CD14-positive monocyte (primary cell): Measurements from ENCODE around the gene ACAP3. TPM values are rescaled to one million over a fixed set of nuclear protein-coding genes. Genes with fewer than 3 reads are reported as not detected.

ENCODE experiments used
- DNase-seq, 3 donors: peaks; one replicate each; pipeline ENCODE4 v3.0.0-alpha.2; 2011 to 2022
- H2AFZ ChIP-seq: 2 replicates; pipeline ENCODE4 v1.6.0; 2012; ENCODE audit warnings: mild to moderate bottlenecking, low read depth, low read length, inconsistent platforms; ENCODE audit not compliant: insufficient read depth, poor library complexity, severe bottlenecking
- H3K27ac ChIP-seq, 2 donors: 1 replicate in 1 of 2; 2 replicates in 1 of 2; pipeline ENCODE4 v1.5.1; 2012 to 2013; ENCODE audit warnings: low read length in 2 of 2, control low read depth in 1 of 2, inconsistent platforms in 1 of 2, low read depth in 1 of 2, mild to moderate bottlenecking in 1 of 2
- H3K27me3 ChIP-seq, 2 donors: one replicate each; pipeline versions ENCODE4 v1.6.0 to v1.6.1; 2011 to 2013; ENCODE audit warnings: low read length in 2 of 2; ENCODE audit not compliant: control insufficient read depth in 2 of 2, insufficient read depth in 2 of 2
- H3K36me3 ChIP-seq, 2 donors: replicated peaks in 1 of 2; 1 replicate in 1 of 2; 2 replicates in 1 of 2; pipeline versions ENCODE4 v1.5.1 to v1.6.1; 2012 to 2013; ENCODE audit warnings: low read length in 2 of 2, control low read depth in 1 of 2, inconsistent platforms in 1 of 2, mild to moderate bottlenecking in 1 of 2; ENCODE audit not compliant: insufficient read depth in 2 of 2, control insufficient read depth in 1 of 2
- H3K4me1 ChIP-seq, 2 donors: 1 replicate in 1 of 2; 2 replicates in 1 of 2; pipeline versions ENCODE4 v1.5.1 to v1.6.1; 2012 to 2013; ENCODE audit warnings: low read length in 2 of 2, control low read depth in 1 of 2, inconsistent platforms in 1 of 2, mild to moderate bottlenecking in 1 of 2, moderate library complexity in 1 of 2; ENCODE audit not compliant: insufficient read depth in 2 of 2, control insufficient read depth in 1 of 2
- H3K4me2 ChIP-seq: replicated peaks from 2 replicates; pipeline ENCODE3; 2012; ENCODE audit warnings: low read length, moderate library complexity, mild to moderate bottlenecking; ENCODE audit not compliant: poor library complexity, severe bottlenecking; ENCODE audit errors: extremely low read depth
- H3K4me3 ChIP-seq, 3 experiments: fragments of 200-600 bp in 1 of 3; sonication (generic) in 1 of 3; replicated peaks in 1 of 3; 1 replicate in 2 of 3; 2 replicates in 1 of 3; pipeline ENCODE4 v1.5.1; 2011 to 2013; ENCODE audit warnings: low read length in 3 of 3, mild to moderate bottlenecking in 3 of 3, control low read depth in 2 of 3, low read depth in 2 of 3, inconsistent platforms in 1 of 3, moderate library complexity in 1 of 3
- H3K79me2 ChIP-seq: 2 replicates; pipeline ENCODE4 v1.6.0; 2012; ENCODE audit warnings: mild to moderate bottlenecking, control low read depth, inconsistent platforms, low read length, moderate library complexity; ENCODE audit not compliant: insufficient read depth
- H3K9ac ChIP-seq: 2 replicates; pipeline ENCODE4 v1.6.0; 2017; ENCODE audit warnings: low read length, mild to moderate bottlenecking; ENCODE audit not compliant: insufficient read depth, poor library complexity, severe bottlenecking
- H3K9me3 ChIP-seq, 2 donors: replicated peaks in 1 of 2; 1 replicate in 1 of 2; 2 replicates in 1 of 2; pipeline versions ENCODE4 v1.5.1 to v1.6.1; 2012 to 2013; ENCODE audit warnings: low read length in 2 of 2, control low read depth in 1 of 2; ENCODE audit not compliant: control insufficient read depth in 1 of 2, insufficient read depth in 1 of 2
- H4K20me1 ChIP-seq: 2 replicates; pipeline ENCODE4 v1.6.0; 2012; ENCODE audit warnings: mild to moderate bottlenecking, low read length, control low read depth, moderate library complexity; ENCODE audit not compliant: insufficient read depth
- H3K27ac Mint-ChIP-seq, 7 donors: one replicate each; pipeline ENCODE4 v1.8.0; 2020; ENCODE audit warnings: mild to moderate bottlenecking in 7 of 7, mixed read lengths in 7 of 7, moderate library complexity in 6 of 7, inconsistent platforms in 2 of 7
- H3K27me3 Mint-ChIP-seq, 3 donors: one replicate each; pipeline ENCODE4 v1.8.0; 2021 to 2022; ENCODE audit warnings: low read depth in 3 of 3, mild to moderate bottlenecking in 3 of 3, mixed read lengths in 3 of 3, moderate library complexity in 3 of 3, inconsistent platforms in 1 of 3
- H3K36me3 Mint-ChIP-seq, 2 donors: one replicate each; pipeline ENCODE4 v1.8.0; 2020; ENCODE audit warnings: mixed read lengths in 2 of 2, inconsistent platforms in 1 of 2, mild to moderate bottlenecking in 1 of 2
- H3K4me1 Mint-ChIP-seq: one replicate; pipeline ENCODE4 v1.8.0; 2020; ENCODE audit warnings: mild to moderate bottlenecking, mixed read lengths
- H3K4me3 Mint-ChIP-seq, 2 donors: one replicate each; pipeline ENCODE4 v1.8.0; 2020; ENCODE audit warnings: mild to moderate bottlenecking in 2 of 2, mixed read lengths in 2 of 2, moderate library complexity in 1 of 2
- H3K9me3 Mint-ChIP-seq, 7 donors: one replicate each; pipeline ENCODE4 v1.8.0; 2020 to 2022; ENCODE audit warnings: mixed read lengths in 7 of 7, mild to moderate bottlenecking in 6 of 7, moderate library complexity in 6 of 7, inconsistent platforms in 2 of 7
- CTCF ChIP-seq: fragments of 200-600 bp; IDR thresholded peaks from one replicate; pipeline ENCODE4 v1.8.0; 2022; ENCODE audit warnings: antibody characterized with exemption, mild to moderate bottlenecking
- whole genome bisulfite sequencing: methylation state at CpG from one replicate; pipeline ENCODE4 v1.1.5; 2013; ENCODE audit warnings: missing lambda C conversion rate; ENCODE audit not compliant: insufficient coverage; 5-methylcytosine and 5-hydroxymethylcytosine counted together
- intact Hi-C, 2 donors: fragments of 100-400 bp; cut with micrococcal nuclease; formaldehyde crosslinking; loops; one replicate each; pipeline versions ENCODE4 v1.15.0 to v1.15.1; 2023
- polyA plus RNA-seq, 3 donors: library from polyadenylated mRNA; depleted of rRNA in 1 of 3; unstranded in 2 of 3; stranded (reverse) in 1 of 3; fragments of 300-500 nt in 2 of 3; fragments of >200 nt in 1 of 3; fragmentation: Illumina TruSeq in 2 of 3; gene quantifications; 1 replicate in 2 of 3; 2 replicates in 1 of 3; pipeline ENCODE4 v1.2.3, GENCODE V29; 2012 to 2021

Gene ACAP3
- polyA plus RNA-seq, 3 donors: 3.5 to 132 (median 4.0) TPM

- H3K9ac ChIP-seq: no peak overlapping the region
- peaks cover 4 to 19% of the 10 kb centered on the region in 2 donors for H3K36me3 Mint-ChIP-seq
- no peak overlapping the region for H3K27ac ChIP-seq
- H3K4me1 Mint-ChIP-seq: peaks cover 12% of the 10 kb centered on the region
- no peak for DNase-seq
- H4K20me1 ChIP-seq: peaks cover 13% of the 10 kb centered on the region
- peaks cover 14 to 16% of the 10 kb centered on the region in 2 donors for H3K4me1 ChIP-seq
- H3K27me3 ChIP-seq: no peaks in the 10 kb centered on the region
- no peak overlapping the region for H3K4me3 Mint-ChIP-seq
- 97% methylated on average over 57 of the region's 58 CpGs for WGBS
- no peaks in the 10 kb centered on the region for H3K27me3 Mint-ChIP-seq
- H3K79me2 ChIP-seq: peaks cover 21% of the 10 kb centered on the region
- intact Hi-C loops: no loop called here
- H3K9me3 ChIP-seq: no peaks in the 10 kb centered on the region
- H3K9me3 Mint-ChIP-seq: peaks cover 0 to 3% (median 0%) of the 10 kb centered on the region in 7 donors
- H3K27ac Mint-ChIP-seq: peak overlapping the region in 1 of 7 donors; percentile 13
- no peak overlapping the region for H2AFZ ChIP-seq
- TF ChIP-seq CTCF: no peak
- no peak overlapping the region for H3K4me3 ChIP-seq
- H3K4me2 ChIP-seq: no peak overlapping the region
- H3K36me3 ChIP-seq: peaks cover 7 to 12% of the 10 kb centered on the region in 2 donors
These were observed 21.8 kb upstream of the ACAP3 start for GRCh38 chr1:1329304-1330210.

GRCh38 chr1:1328254-1328653 lies 20.5 kb upstream of the ACAP3 start:
- no peak overlapping the region for H3K27ac Mint-ChIP-seq
- peaks cover 0 to 3% (median 0%) of the 10 kb centered on the region in 7 donors for H3K9me3 Mint-ChIP-seq
- peaks cover 4 to 19% of the 10 kb centered on the region in 2 donors for H3K36me3 Mint-ChIP-seq
- H3K79me2 ChIP-seq: peaks cover 29% of the 10 kb centered on the region
- WGBS: 94% methylated on average over 15 of the region's 15 CpGs
- no peaks in the 10 kb centered on the region for H3K27me3 Mint-ChIP-seq
- intact Hi-C loops: no loop called here
- no peak overlapping the region for H3K4me3 Mint-ChIP-seq
- DNase-seq: no peak
- H3K27me3 ChIP-seq: no peaks in the 10 kb centered on the region
- H3K36me3 ChIP-seq: peaks cover 7 to 12% of the 10 kb centered on the region in 2 donors
- no peak overlapping the region for H3K9ac ChIP-seq
- no peak overlapping the region for H3K27ac ChIP-seq
- H2AFZ ChIP-seq: no peak overlapping the region
- TF ChIP-seq CTCF: no peak
- H4K20me1 ChIP-seq: peaks cover 16% of the 10 kb centered on the region
- H3K4me1 Mint-ChIP-seq: peaks cover 16% of the 10 kb centered on the region
- no peak overlapping the region for H3K4me3 ChIP-seq
- peaks cover 18 to 20% of the 10 kb centered on the region in 2 donors for H3K4me1 ChIP-seq
- no peak overlapping the region for H3K4me2 ChIP-seq
- no peaks in the 10 kb centered on the region for H3K9me3 ChIP-seq
